Measurements from ENCODE around the gene TMEM131L.
"Not testable (repeated sequence)": the region's sequence is repeated elsewhere in the genome, so short reads cannot be mapped to it uniquely, and the experiment has no call there.

The TMEM131L gene

DNA sequence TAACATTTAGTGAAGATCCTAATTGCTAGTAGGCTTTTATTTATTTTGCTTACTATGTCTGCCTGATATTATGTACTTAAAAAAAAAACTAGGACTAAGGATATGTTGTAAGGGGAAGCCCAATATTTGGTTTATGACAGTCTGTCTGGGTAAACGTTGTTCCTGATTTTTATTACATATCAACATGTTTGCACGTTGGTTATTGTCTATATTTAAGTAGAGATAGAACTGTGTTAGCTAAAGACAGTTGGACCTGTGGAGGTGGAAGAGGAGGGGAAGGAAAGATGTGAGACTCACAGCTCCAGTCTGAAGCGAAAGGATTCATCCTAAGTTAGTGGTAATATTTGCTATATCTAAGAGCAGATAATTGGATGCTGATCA, 90.3 kb downstream of the TMEM131L start:
- peaks cover 1% of the 10 kb centered on the region; the same call in 1 of the 2 replicates for H3K9me3 ChIP-seq (ENCODE audit: control insufficient read depth, insufficient read depth, low read length)
- 0 out of 2 replicates have a peak, but pooled peaks cover 3% of the 10 kb centered on the region for H3K36me3 ChIP-seq (ENCODE audit: insufficient read depth, low read length)
- H3K4me1 ChIP-seq (ENCODE audit: insufficient read depth, low read length): no peaks in the 10 kb centered on the region

DNA sequence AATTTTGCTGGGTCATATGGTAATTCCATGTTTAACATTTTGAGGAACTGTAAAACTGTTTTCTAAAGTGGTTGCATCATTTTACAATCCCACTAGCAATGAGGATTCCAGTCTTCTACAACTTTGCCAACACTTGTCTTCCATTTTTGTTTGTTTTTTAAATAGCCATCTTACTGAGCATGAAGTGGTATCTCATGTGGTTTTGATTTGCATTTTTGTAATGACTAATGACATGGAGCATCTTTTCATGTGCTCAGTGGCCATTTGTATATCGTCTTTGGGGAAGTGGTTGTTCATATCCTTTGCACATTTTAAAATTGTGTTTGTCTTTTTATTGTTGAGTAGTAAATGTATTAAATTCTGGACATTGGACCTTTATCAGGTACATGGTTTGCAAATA, 94.7 kb downstream of the TMEM131L start:
- H3K9me3 ChIP-seq (ENCODE audit: control insufficient read depth, insufficient read depth, low read length): peaks cover 2% of the 10 kb centered on the region; the same call in 1 of the 2 replicates
- no peaks in the 10 kb centered on the region for H3K4me1 ChIP-seq (ENCODE audit: insufficient read depth, low read length)
- no peaks in the 10 kb centered on the region for H3K36me3 ChIP-seq (ENCODE audit: insufficient read depth, low read length)
- no peak overlapping the region for H3K9ac ChIP-seq (ENCODE audit: low read depth, low read length)

More for the DNA sequence above, 90.3 kb downstream of the TMEM131L start:
- no peak overlapping the region for H3K9ac ChIP-seq (ENCODE audit: low read depth, low read length)

DNA sequence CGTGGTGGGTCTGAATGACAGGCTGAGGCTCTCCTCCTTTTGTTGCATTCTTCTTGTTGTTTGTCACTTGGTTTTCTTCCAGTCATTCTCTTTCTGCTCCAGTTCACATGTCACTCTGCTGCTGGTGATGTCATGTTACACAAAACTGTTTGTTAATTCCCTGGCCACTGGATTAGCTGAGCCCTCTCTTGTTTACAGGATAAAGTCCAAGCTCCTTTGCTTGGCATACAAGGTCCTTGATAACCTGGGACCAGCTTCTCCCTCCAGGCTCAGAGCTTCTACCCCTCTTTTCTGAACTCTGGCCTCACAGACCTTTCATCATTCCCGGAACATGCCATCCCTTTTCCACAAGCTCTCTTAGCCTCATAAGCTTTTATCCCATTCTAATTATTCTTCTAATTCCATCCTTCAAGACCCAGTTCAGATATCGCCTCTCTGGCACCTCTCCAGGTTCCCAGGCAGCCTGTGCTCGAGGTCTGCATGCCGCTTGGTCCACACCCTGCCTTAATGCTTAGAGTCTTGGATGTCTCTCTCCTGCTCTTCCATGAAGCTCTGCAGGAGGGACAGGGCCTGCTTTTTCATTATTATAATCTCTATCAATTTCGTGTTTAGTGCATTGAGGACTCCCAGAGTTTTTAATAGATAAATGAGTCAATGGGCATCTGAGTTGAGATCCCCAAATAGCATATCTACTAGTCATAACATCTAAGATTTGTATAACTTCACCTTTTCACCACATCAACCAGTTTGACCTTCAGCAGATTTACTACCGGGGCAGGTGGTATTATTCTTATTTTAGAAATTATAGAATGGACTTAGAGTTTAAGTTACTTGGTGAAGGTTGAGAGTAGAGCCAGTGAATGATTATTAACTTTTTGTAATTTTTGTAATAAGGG, 98.7 kb downstream of the TMEM131L start:
- H3K36me3 ChIP-seq (ENCODE audit: insufficient read depth, low read length): no peaks in the 10 kb centered on the region
- no peak overlapping the region for H3K9ac ChIP-seq (ENCODE audit: low read depth, low read length)
- no peaks in the 10 kb centered on the region for H3K4me1 ChIP-seq (ENCODE audit: insufficient read depth, low read length)
- H3K9me3 ChIP-seq (ENCODE audit: control insufficient read depth, insufficient read depth, low read length): peaks cover 2% of the 10 kb centered on the region; the same call in 1 of the 2 replicates

GRCh38 chr4:153566631-153567150, 100.5 kb downstream of the TMEM131L start:
- H3K9ac ChIP-seq (ENCODE audit: low read depth, low read length): no peak overlapping the region
- H3K36me3 ChIP-seq (ENCODE audit: insufficient read depth, low read length): no peaks in the 10 kb centered on the region
- no peaks in the 10 kb centered on the region for H3K4me1 ChIP-seq (ENCODE audit: insufficient read depth, low read length)
- H3K9me3 ChIP-seq (ENCODE audit: control insufficient read depth, insufficient read depth, low read length): no peaks in the 10 kb centered on the region; the same call in 1 of the 2 replicates

DNA sequence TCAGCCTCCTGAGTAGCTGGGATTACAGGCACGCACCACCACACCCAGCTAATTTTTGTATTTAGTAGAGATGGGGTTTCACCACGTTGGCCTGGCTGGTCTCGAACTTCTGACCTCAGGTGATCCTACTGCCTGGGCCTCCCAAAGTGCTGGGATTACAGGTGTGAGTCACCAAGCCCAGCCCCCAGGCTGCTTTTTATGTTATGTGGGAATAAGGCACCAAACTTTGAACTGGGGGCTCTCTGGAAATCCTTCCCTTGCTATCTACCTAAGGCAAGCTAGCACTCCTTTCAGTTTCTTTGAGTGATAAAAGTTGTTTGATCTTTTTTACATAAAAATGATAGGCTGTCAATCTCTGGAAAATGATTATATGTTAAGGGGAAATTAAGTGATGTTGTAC, 101.5 kb downstream of the TMEM131L start:
- not testable (repeated sequence) for H3K4me1 ChIP-seq (ENCODE audit: insufficient read depth, low read length); H3K9ac ChIP-seq (ENCODE audit: low read depth, low read length); H3K36me3 ChIP-seq (ENCODE audit: insufficient read depth, low read length); H3K9me3 ChIP-seq (ENCODE audit: control insufficient read depth, insufficient read depth, low read length)

DNA sequence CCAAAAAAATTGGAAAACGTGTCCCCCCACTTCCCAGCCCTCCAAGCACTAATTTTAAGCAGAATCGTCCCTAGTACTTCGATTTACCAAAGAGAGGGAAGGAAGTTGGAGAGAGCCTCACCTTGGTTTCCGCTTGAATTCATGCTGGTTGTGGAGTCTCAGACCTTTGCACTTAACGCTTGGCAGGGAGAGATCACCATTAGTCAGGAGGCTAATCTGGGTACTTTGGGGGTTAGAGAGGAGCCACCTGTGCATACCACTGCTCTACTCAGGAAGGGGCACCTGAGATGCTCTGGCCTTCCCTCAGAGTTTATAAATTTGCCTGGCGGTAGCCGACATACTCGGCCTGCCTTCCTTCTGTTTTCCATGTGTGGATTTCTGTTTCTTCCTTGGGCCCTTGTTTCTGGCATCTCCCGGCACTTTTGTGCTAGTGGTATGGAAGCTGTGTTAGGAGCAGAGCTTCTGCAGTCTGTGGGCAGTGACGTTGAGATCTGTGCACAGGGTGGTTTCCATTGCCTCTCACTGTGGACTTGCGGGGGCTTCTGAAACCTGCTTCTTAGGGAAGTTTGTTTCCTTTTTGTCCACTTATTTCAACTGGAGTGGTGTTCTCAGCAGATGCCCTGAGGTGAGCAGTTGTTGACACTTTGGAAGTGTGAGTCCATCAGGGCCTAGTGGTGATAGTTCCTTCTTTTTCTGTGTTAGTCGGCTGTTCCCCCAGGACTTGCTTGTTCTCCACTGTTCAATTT, 104.2 kb downstream of the TMEM131L start:
- Histone ChIP-seq H3K4me1 (ENCODE audit: insufficient read depth, low read length) (no peaks in the 10 kb centered on the region), H3K9me3 (ENCODE audit: control insufficient read depth, insufficient read depth, low read length) (no peaks in the 10 kb centered on the region), H3K9ac (ENCODE audit: low read depth, low read length) (no peak overlapping the region), H3K36me3 (ENCODE audit: insufficient read depth, low read length) (no peaks in the 10 kb centered on the region)

DNA sequence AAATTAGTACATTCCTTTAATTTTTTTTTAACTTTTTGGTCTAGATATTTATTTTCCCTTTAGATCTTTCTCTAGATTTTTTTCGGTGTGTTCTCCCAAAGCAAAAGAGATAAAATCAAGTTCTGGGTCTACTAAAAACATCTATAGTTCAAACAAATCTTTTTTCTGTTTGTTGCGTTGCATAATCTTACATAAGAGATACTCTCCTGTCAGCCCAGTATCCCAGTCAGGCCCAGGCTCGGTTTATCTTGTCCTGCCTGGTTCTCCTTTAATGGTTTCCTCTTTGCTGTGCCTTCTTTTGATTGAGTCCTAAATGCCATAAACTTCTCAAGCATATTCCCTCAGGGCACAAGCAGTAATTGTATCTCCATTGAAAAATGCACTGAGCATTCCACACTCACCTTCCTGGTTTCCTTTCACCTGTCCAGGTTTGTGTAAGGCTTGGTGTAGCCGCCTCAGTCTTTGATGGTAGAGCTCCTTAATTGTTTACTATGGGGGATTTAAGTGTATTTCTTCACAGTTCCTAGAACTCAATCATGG, 104.9 kb downstream of the TMEM131L start:
- no peaks in the 10 kb centered on the region for H3K36me3 ChIP-seq (ENCODE audit: insufficient read depth, low read length)
- H3K4me1 ChIP-seq (ENCODE audit: insufficient read depth, low read length): no peaks in the 10 kb centered on the region
- no peak overlapping the region for H3K9ac ChIP-seq (ENCODE audit: low read depth, low read length)
- H3K9me3 ChIP-seq (ENCODE audit: control insufficient read depth, insufficient read depth, low read length): no peaks in the 10 kb centered on the region

DNA sequence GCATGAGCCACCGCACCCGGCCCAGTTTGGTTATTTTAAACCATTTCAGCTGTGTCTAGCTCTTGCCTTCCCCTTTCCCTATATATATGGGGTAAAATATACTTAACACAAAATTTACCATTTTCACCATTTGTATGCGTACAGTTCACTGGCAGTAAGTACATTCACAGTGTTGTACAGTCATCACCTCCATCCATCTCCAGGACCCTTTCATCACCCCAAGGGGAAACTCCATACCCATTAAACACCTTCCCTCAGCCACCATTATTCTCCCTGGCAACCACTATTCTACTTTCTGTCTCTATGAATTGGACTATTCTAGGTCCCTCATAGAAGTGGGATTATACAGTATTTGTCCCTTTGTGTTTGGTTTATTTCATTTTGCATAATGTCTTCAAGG, 106.4 kb downstream of the TMEM131L start:
- Histone ChIP-seq H3K36me3 (ENCODE audit: insufficient read depth, low read length) (no peaks in the 10 kb centered on the region), H3K9ac (ENCODE audit: low read depth, low read length) (no peak overlapping the region), H3K4me1 (ENCODE audit: insufficient read depth, low read length) (no peaks in the 10 kb centered on the region), H3K9me3 (ENCODE audit: control insufficient read depth, insufficient read depth, low read length) (no peaks in the 10 kb centered on the region)

GRCh38 chr4:153573221-153573620, 107.1 kb downstream of the TMEM131L start:
- no peaks in the 10 kb centered on the region for H3K4me1 ChIP-seq (ENCODE audit: insufficient read depth, low read length)
- H3K36me3 ChIP-seq (ENCODE audit: insufficient read depth, low read length): no peaks in the 10 kb centered on the region
- H3K9me3 ChIP-seq (ENCODE audit: control insufficient read depth, insufficient read depth, low read length): no peaks in the 10 kb centered on the region
- no peak overlapping the region for H3K9ac ChIP-seq (ENCODE audit: low read depth, low read length)

GRCh38 chr4:153573881-153574802, 108.0 kb downstream of the TMEM131L start:
- Histone ChIP-seq H3K9ac (ENCODE audit: low read depth, low read length) (no peak overlapping the region), H3K36me3 (ENCODE audit: insufficient read depth, low read length) (no peaks in the 10 kb centered on the region), H3K9me3 (ENCODE audit: control insufficient read depth, insufficient read depth, low read length) (no peaks in the 10 kb centered on the region), H3K4me1 (ENCODE audit: insufficient read depth, low read length) (no peaks in the 10 kb centered on the region)

DNA sequence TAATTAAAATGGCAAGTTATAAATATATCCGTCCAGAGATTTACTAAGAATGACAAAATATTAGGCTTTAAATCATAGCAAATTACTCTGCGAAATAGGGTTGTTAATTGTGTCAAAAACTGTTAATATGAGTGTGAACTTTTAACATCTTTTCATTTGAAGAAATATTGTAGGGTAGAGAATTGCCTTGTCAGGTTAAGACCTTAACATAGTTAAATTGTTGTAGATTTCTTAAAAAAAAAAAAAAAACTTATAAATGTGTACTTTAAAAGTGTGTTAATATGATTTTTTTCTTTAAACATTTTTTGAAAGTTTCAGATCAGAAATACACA, 110.2 kb downstream of the TMEM131L start:
- Histone ChIP-seq H3K4me1 (ENCODE audit: insufficient read depth, low read length) (no peaks in the 10 kb centered on the region), H3K9ac (ENCODE audit: low read depth, low read length) (no peak overlapping the region), H3K36me3 (ENCODE audit: insufficient read depth, low read length) (no peaks in the 10 kb centered on the region), H3K9me3 (ENCODE audit: control insufficient read depth, insufficient read depth, low read length) (no peaks in the 10 kb centered on the region)

- no peak overlapping the region for H3K9ac ChIP-seq (ENCODE audit: low read depth, low read length)
- no peaks in the 10 kb centered on the region for H3K9me3 ChIP-seq (ENCODE audit: control insufficient read depth, insufficient read depth, low read length)
- H3K4me1 ChIP-seq (ENCODE audit: insufficient read depth, low read length): no peaks in the 10 kb centered on the region
- no peaks in the 10 kb centered on the region for H3K36me3 ChIP-seq (ENCODE audit: insufficient read depth, low read length)
Observed at GRCh38 chr4:153577053-153577452, 110.9 kb downstream of the TMEM131L start.

DNA sequence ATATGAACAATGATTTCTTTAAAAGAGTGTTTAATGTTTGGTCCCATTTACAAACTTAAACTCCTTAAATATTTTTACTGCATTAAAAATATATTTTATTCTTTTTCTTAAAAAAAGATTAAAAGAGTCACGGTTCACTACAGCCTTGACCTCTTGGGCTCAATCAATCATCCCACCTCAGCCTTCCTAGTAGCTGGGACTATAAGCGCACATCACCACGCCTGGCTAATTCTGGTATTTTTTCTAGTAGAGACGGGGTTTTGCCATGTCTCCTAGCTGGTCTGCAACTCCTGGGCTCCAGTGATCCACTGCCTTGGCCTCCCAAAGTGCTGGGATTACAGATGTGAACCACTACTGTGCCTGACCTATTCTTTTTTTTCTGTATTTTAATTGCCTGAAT, 113.2 kb downstream of the TMEM131L start:
- Histone ChIP-seq H3K9me3 (ENCODE audit: control insufficient read depth, insufficient read depth, low read length) (no peaks in the 10 kb centered on the region), H3K9ac (ENCODE audit: low read depth, low read length) (no peak overlapping the region), H3K36me3 (ENCODE audit: insufficient read depth, low read length) (no peaks in the 10 kb centered on the region; the same call in 1 of the 2 replicates), H3K4me1 (ENCODE audit: insufficient read depth, low read length) (no peaks in the 10 kb centered on the region)

DNA sequence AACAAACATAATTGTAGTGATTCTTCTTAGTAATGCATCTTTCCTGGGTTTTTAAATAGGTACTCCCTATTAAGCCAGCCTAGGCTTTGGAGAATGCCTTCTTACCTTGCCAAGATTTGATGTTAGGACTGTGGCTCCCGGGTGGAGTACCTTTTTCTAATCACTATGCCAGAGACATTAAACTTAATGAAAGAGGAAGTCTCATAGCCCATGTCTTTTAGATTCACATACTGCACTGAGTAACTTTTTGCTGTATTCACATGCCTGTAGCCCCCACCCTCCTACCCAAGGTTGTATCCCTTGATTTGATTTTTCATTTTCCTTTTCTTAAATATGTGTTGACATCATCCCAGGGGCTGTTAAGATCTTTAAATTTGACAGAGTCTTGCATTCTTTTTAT, 113.7 kb downstream of the TMEM131L start:
- Histone ChIP-seq H3K9ac (ENCODE audit: low read depth, low read length) (no peak overlapping the region), H3K9me3 (ENCODE audit: control insufficient read depth, insufficient read depth, low read length) (no peaks in the 10 kb centered on the region), H3K4me1 (ENCODE audit: insufficient read depth, low read length) (no peaks in the 10 kb centered on the region), H3K36me3 (ENCODE audit: insufficient read depth, low read length) (no peaks in the 10 kb centered on the region; the same call in 1 of the 2 replicates)

Data from ES-I3 (cell line).